ENCODE results near the gene SIGLEC7.

Gene SIGLEC7

DNA sequence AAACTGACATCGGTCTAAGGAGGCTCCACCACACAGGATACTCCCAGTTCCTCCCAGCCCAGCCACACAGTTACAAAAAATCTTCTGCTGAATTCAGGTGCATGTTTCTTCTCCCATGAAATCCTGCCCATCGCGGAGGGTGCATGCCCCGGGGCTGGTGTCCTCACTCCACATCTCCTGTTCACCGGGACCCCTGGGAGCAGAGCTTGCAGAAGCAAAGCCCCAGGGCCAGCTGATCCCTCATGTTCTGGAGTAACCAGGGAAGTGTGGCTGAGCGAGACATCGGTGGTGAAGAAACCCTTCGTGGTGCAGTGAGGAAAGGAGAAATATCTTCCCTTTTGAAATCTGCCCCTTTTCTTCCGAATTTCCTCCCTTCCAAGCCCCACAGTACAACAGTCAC lies 18.3 kb upstream of the SIGLEC7 start:
- H3K27ac Mint-ChIP-seq: peak overlapping the region; percentile 97
- H3K36me3 Mint-ChIP-seq (ENCODE audit: low read depth): peaks cover 42% of the 10 kb centered on the region
- H3K9me3 Mint-ChIP-seq: no peaks in the 10 kb centered on the region
- H3K27me3 Mint-ChIP-seq: no peaks in the 10 kb centered on the region
- intact Hi-C loops (cut with micrococcal nuclease): loop anchor here (2.0 kb wide), 2 partner anchors 13 to 15 kb away; partner anchors contain the start of gene CTU1
- H3K4me1 Mint-ChIP-seq (ENCODE audit: low read depth): peaks cover 99% of the 10 kb centered on the region
- peak overlapping the region; percentile 88 for H3K4me3 Mint-ChIP-seq

- peaks cover 46% of the 10 kb centered on the region for H3K36me3 Mint-ChIP-seq (ENCODE audit: low read depth)
- peak overlapping the region; percentile 88 for H3K4me3 Mint-ChIP-seq
- intact Hi-C loops (cut with micrococcal nuclease): loop anchor here (2.0 kb wide), 1 partner anchor 15 kb away; the partner anchor contains the start of gene CTU1
- peak overlapping the region; percentile 97 for H3K27ac Mint-ChIP-seq
- no peaks in the 10 kb centered on the region for H3K27me3 Mint-ChIP-seq
- peaks cover 99% of the 10 kb centered on the region for H3K4me1 Mint-ChIP-seq (ENCODE audit: low read depth)
- no peaks in the 10 kb centered on the region for H3K9me3 Mint-ChIP-seq
Observed at GRCh38 chr19:51124216-51124615, 17.9 kb upstream of the SIGLEC7 start.

DNA sequence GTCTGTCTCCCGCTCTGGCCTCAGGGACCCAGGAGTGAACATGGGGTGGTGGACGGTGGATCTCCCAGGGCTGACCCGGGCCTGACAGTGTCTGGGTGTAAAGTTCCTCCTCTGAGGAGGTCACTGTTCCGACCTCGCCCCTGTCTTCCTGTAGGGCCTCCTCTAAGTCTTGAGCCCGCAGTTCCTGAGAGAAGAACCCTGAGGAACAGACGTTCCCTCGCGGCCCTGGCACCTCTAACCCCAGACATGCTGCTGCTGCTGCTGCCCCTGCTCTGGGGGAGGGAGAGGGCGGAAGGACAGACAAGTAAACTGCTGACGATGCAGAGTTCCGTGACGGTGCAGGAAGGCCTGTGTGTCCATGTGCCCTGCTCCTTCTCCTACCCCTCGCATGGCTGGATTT lies 17.4 kb upstream of the SIGLEC7 start, which contains the start of gene SIGLEC9:
Gene SIGLEC9, plus strand, starts transcription at position 178 of the 400 bp plus-strand sequence. Its CDS starts 69 bp downstream, at position 247.
- Mint-ChIP-seq H3K27ac (peak within 1 kb of the TSS; percentile 97), H3K4me1 (ENCODE audit: low read depth) (peaks cover 97% of the 10 kb centered on the region), H3K36me3 (ENCODE audit: low read depth) (peaks cover 51% of the 10 kb centered on the region), H3K4me3 (peak within 1 kb of the TSS; percentile 88), H3K27me3 (no peaks in the 10 kb centered on the region), H3K9me3 (no peaks in the 10 kb centered on the region)
- intact Hi-C loops (cut with micrococcal nuclease): loop anchor here (2.0 kb wide), 1 partner anchor 16 kb away; the partner anchor contains the start of gene CTU1

- H3K4me3 Mint-ChIP-seq: peak overlapping the region; percentile 88
- H3K9me3 Mint-ChIP-seq: no peaks in the 10 kb centered on the region
- peaks cover 59% of the 10 kb centered on the region for H3K36me3 Mint-ChIP-seq (ENCODE audit: low read depth)
- peak overlapping the region; percentile 97 for H3K27ac Mint-ChIP-seq
- H3K4me1 Mint-ChIP-seq (ENCODE audit: low read depth): peaks cover 97% of the 10 kb centered on the region
- intact Hi-C loops (cut with micrococcal nuclease): loop anchor here (2.0 kb wide), 1 partner anchor 17 kb away; the partner anchor contains the start of gene CTU1
- no peaks in the 10 kb centered on the region for H3K27me3 Mint-ChIP-seq
Observed at GRCh38 chr19:51125421-51126075, 16.6 kb upstream of the SIGLEC7 start.

- peaks cover 67% of the 10 kb centered on the region for H3K36me3 Mint-ChIP-seq (ENCODE audit: low read depth)
- peak overlapping the region; percentile 97 for H3K27ac Mint-ChIP-seq
- H3K27me3 Mint-ChIP-seq: no peaks in the 10 kb centered on the region
- peak overlapping the region; percentile 88 for H3K4me3 Mint-ChIP-seq
- intact Hi-C loops (cut with micrococcal nuclease): no loop called here
- no peaks in the 10 kb centered on the region for H3K9me3 Mint-ChIP-seq
- H3K4me1 Mint-ChIP-seq (ENCODE audit: low read depth): peaks cover 95% of the 10 kb centered on the region
Observed at GRCh38 chr19:51127032-51127431, 15.1 kb upstream of the SIGLEC7 start.

- Mint-ChIP-seq H3K4me3 (peak overlapping the region; percentile 88), H3K27ac (peak overlapping the region; percentile 97), H3K27me3 (no peaks in the 10 kb centered on the region), H3K36me3 (ENCODE audit: low read depth) (peaks cover 67% of the 10 kb centered on the region), H3K4me1 (ENCODE audit: low read depth) (peaks cover 95% of the 10 kb centered on the region), H3K9me3 (no peaks in the 10 kb centered on the region)
- intact Hi-C loops (cut with micrococcal nuclease): no loop called here
Observed at GRCh38 chr19:51127755-51128154, 14.3 kb upstream of the SIGLEC7 start.

DNA sequence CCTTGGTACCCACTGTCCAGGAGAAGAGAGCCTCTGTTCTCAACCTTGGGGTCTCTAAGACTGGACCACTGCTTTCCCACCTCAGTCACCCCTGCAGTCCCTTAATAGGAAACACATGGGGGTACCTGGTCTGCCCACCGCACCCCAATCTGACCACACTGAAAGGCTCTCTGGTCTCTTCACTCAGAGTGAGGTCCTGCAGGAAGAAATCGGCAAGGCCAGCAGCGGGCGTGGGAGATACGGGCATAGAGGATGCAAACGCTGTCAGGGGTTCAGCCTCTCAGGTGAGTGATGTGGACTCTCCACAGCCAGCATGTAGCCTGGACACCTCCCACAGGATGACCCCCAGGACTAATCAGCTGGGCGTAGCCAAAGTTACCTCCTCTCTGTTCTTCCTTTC lies 13.9 kb upstream of the SIGLEC7 start:
- intact Hi-C loops (cut with micrococcal nuclease): no loop called here
- Mint-ChIP-seq H3K9me3 (no peaks in the 10 kb centered on the region), H3K4me1 (ENCODE audit: low read depth) (peaks cover 90% of the 10 kb centered on the region), H3K27me3 (no peaks in the 10 kb centered on the region), H3K4me3 (peak overlapping the region; percentile 88), H3K36me3 (ENCODE audit: low read depth) (peaks cover 67% of the 10 kb centered on the region), H3K27ac (peak overlapping the region; percentile 97)

- H3K4me3 Mint-ChIP-seq: peak overlapping the region; percentile 50
- no peaks in the 10 kb centered on the region for H3K9me3 Mint-ChIP-seq
- peaks cover 85% of the 10 kb centered on the region for H3K4me1 Mint-ChIP-seq (ENCODE audit: low read depth)
- peak overlapping the region; percentile 97 for H3K27ac Mint-ChIP-seq
- H3K36me3 Mint-ChIP-seq (ENCODE audit: low read depth): peaks cover 69% of the 10 kb centered on the region
- no peaks in the 10 kb centered on the region for H3K27me3 Mint-ChIP-seq
- intact Hi-C loops (cut with micrococcal nuclease): no loop called here
Observed at GRCh38 chr19:51129716-51130115, 12.4 kb upstream of the SIGLEC7 start.

- H3K27ac Mint-ChIP-seq: peak overlapping the region; percentile 79
- peak overlapping the region; percentile 34 for H3K4me3 Mint-ChIP-seq
- peaks cover 85% of the 10 kb centered on the region for H3K4me1 Mint-ChIP-seq (ENCODE audit: low read depth)
- H3K36me3 Mint-ChIP-seq (ENCODE audit: low read depth): peaks cover 57% of the 10 kb centered on the region
- H3K27me3 Mint-ChIP-seq: no peaks in the 10 kb centered on the region
- intact Hi-C loops (cut with micrococcal nuclease): no loop called here
- H3K9me3 Mint-ChIP-seq: no peaks in the 10 kb centered on the region
Observed at GRCh38 chr19:51131780-51132680, 10.1 kb upstream of the SIGLEC7 start.

DNA sequence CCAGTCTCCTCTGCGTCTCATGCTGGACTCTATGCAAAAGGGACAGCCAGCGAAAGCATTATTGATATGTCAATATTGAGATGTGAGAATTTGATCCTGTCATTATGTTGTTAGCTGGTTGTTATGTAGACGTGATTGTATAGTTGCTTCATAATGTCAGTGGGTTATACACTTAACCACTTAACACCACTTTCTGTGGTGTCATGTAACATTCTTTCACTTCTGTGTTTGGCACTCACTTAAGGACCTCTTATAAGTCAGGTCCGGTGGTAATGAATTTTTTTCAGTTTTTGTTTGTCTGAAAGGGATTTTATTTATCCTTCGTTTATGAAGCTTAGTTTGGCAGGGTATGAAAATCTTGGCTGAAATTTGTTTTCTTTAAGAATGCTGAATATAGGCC lies 7.1 kb upstream of the SIGLEC7 start:
- Mint-ChIP-seq H3K9me3 (no peaks in the 10 kb centered on the region), H3K27me3 (no peaks in the 10 kb centered on the region), H3K27ac (peak overlapping the region; percentile 98), H3K4me3 (no peak overlapping the region), H3K4me1 (ENCODE audit: low read depth) (peaks cover 87% of the 10 kb centered on the region), H3K36me3 (ENCODE audit: low read depth) (peaks cover 49% of the 10 kb centered on the region)
- intact Hi-C loops (cut with micrococcal nuclease): no loop called here

- intact Hi-C loops (cut with micrococcal nuclease): loop anchor here (2.0 kb wide), 2 partner anchors 13 to 27 kb away; partner anchors contain the start of gene CTU1
- peaks cover 87% of the 10 kb centered on the region for H3K4me1 Mint-ChIP-seq (ENCODE audit: low read depth)
- no peaks in the 10 kb centered on the region for H3K9me3 Mint-ChIP-seq
- peaks cover 43% of the 10 kb centered on the region for H3K36me3 Mint-ChIP-seq (ENCODE audit: low read depth)
- peak overlapping the region; percentile 37 for H3K4me3 Mint-ChIP-seq
- H3K27me3 Mint-ChIP-seq: no peaks in the 10 kb centered on the region
- H3K27ac Mint-ChIP-seq: peak overlapping the region; percentile 98
Observed at GRCh38 chr19:51135986-51136762, 5.9 kb upstream of the SIGLEC7 start.

DNA sequence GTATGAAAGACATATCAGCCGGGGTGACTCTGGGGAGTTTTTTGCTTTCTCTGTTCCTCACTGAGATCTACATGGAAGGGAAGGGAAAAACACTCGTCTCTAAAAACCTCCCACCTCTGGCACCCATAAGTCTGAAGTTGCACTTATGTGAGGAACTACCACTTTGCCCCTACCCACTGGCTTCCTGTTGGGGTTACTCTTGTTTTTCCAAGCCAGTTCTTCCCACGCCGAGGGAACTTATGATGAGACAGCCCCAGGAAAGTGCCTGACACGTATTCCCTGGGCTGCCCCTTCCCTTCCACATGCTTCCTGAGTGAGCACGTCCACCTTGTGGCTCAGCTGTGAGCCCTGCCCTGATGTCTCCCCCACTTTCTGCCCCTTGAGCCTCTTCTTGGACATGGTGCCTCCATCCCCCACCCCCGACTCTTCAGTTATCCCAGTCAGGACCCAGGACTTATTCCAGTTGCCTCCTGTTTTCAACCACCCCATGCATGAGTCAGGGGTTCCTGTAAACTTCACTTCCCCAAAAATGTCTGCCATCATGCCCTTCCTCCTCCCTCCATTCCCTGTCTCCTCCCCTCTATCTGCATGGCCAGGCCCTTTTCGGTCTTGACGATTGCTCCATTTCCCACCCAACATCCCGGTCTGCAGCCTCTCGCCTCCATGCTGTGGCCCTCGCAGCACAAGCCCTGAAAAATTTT lies 5.1 kb upstream of the SIGLEC7 start:
- Mint-ChIP-seq H3K4me1 (ENCODE audit: low read depth) (peaks cover 90% of the 10 kb centered on the region), H3K4me3 (peak overlapping the region; percentile 81), H3K36me3 (ENCODE audit: low read depth) (peaks cover 42% of the 10 kb centered on the region), H3K27me3 (no peaks in the 10 kb centered on the region), H3K27ac (peak overlapping the region; percentile 98), H3K9me3 (no peaks in the 10 kb centered on the region)
- intact Hi-C loops (cut with micrococcal nuclease): loop anchor here (2.0 kb wide), 2 partner anchors 14 to 28 kb away; partner anchors contain the start of gene CTU1
